GM21576 (cell line): ENCODE results near the gene HIVEP1.
"Not testable (repeated sequence)": the region's sequence is repeated elsewhere in the genome, so short reads cannot be mapped to it uniquely, and the experiment has no call there.

Source experiments
- ATAC-seq: cut with Tn5 transposase; IDR thresholded peaks from one replicate; pipeline ENCODE4 v1.9.1; 2021; ENCODE audit warnings: mild to moderate bottlenecking, moderate library complexity; ENCODE audit not compliant: unreplicated experiment

HIVEP1 gene

DNA sequence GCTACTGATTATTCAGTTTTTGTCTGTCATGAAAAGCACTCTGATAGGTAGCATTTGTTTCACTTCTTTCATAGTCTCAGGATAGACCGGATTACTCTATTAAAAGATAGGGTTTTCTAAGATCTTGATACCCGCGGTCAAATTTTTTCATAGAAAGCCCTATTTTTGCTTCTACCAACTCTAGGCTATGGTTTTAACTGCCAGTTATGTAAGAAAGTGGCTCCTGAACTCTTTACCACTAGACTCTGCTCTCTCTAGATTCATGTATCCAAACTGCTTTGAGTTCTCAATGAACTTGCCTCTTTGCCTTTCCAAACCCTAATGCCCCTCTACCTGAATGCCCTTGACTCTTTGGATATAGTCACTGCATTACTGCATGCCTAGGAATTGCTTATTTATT is 70.3 kb downstream of the HIVEP1 start:
- no peak for ATAC-seq

- no peak for ATAC-seq
Measured at GRCh38 chr6:12083302-12083701, 71.2 kb downstream of the HIVEP1 start.

- ATAC-seq: no peak
Measured at GRCh38 chr6:12083763-12084162, 71.7 kb downstream of the HIVEP1 start.

- no peak for ATAC-seq
Measured at GRCh38 chr6:12084681-12085080, 72.6 kb downstream of the HIVEP1 start.

GRCh38 chr6:12088531-12088930 is 76.4 kb downstream of the HIVEP1 start:
- no peak for ATAC-seq

DNA sequence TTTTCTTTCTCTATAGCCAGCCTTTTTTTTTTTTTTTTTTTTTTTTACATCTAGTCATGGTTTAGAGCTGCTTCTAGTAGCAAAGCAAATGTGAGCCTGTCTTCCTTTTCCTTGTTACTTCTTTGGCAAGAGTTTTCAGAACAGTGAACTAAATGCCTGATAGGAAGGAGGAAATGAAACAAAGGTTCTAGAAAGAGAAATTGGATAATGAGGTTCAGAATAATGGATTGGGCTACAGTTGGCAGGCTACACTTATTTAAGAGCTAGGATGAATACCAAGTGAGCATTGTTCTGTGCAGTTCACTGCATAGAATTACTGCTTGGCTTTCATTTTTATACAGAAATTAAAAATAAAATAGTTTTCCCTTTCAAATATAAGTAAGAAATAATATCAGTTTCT is 78.6 kb downstream of the HIVEP1 start:
- no peak for ATAC-seq

DNA sequence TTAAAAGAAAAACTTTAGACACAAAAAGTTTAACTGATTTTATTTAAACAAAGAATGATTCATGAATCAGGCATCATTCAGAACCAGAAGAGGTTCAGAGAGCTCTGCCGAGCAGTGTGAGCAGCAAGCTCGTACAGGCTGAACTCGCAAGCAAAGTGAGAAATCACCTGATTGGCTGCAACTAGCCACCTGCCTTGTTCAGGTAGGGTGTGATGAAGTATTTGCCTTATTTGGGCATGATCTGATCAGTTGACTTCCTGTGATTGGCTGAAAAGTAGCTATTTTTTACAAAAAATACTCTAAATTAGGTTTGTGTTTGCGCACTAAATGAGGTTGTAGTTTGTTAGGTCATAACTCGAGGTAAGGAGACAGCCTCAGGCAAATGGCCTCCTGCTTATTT is 80.7 kb downstream of the HIVEP1 start:
- ATAC-seq: no peak

- no peak for ATAC-seq
Measured at GRCh38 chr6:12094689-12095088, 82.6 kb downstream of the HIVEP1 start.

DNA sequence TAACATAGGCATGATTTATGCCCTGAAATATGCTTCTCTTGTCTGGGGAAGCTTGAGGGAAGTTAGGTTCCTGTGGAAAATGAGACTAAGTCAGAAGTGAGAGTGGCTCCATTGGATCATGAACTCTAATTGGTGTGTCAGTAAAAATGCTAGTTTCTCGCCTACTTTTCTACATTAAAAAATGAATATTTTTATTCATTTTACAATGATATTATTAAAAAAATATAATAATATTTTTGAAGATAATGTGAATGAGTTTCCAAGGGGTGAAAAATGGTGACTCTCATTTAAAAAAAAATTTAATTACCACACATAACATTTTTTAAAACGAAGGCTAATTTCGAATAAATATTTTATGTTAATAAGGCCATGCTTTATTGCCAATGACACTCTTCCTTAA is 84.2 kb downstream of the HIVEP1 start:
- no peak for ATAC-seq

DNA sequence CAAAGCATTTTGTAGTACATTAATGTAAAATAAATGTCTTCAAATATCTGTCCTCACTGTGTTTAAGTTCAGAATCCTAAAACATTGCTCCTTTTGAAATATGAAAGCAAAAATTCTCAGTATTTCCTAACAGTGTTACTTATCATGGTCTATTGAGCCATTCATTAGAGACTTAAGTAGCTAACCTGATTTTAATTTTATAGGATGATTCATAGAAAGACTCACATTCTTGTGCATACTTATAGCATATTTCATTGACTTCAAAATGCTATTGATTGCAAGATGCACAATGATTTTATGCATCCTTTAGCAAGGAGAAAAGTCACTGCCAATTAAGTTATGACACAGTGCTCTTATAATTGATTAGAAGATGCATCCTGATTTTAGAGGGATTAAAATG is 85.7 kb downstream of the HIVEP1 start:
- no peak for ATAC-seq

- no peak for ATAC-seq
Measured at GRCh38 chr6:12099623-12100338, 87.7 kb downstream of the HIVEP1 start.

DNA sequence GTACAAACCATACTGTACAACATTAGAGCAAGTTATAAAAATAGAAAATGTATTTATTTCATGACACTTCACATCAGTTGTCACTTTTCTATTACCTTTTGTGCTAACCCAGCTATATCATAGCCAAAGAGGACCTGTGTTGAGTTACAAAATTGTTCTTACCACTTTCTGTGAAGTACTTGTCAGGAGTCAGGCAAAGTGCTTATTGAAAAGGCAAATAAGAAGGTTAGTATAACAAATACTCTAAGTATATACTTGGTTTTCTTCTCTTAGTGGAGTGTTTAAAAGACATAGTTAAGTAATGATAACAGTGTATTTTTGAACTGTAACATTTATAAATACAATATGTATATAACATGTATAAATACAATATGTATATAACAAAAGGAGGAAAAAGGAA is 88.9 kb downstream of the HIVEP1 start:
- no peak for ATAC-seq

DNA sequence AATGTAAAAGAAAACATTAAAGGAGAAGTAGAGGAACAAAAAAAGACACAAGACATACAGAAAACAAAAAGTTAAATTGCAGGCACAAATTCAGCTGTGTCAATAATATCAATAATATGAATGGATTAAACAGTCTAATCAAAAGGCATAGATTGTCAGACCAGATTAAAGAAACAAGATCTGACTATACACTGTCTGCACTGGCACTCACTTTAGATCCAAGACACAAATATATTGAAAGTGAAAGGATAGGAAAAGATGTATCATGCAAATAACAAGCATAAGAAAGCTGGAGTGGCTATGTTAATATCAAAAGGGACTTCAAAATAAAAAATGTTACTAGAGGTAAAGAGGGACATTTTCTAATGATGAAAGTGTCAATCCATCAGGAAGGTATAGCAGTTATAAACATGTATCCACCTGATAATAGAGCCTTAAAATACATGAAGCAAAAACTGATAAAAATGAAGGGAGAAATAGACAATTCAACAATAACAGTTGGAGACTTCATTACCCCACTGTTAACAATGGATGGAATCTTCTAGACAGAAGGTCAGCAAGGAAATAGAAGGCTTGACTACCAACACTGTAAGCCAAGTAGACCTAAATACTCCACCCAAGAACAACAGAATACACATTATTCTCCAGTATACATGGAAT is 89.7 kb downstream of the HIVEP1 start:
- no peak for ATAC-seq

DNA sequence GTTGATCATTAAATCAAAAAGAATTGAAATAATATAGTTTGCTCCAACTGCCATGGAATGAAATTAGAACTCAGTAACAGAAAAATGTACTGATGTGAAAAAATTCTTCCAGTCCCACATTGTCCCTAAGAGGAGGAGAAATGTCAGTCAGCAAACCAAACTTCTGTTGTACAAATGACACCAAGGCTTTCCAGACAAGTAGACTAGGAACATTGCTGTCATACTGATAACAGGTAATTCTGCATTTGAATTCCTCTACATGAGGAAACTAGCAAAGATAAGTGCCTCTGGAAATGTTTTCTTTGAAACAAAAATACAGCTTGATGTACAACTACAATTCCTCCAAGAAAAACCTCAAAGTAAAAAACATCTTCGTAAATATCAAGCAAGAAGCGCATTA is 90.2 kb downstream of the HIVEP1 start:
- ATAC-seq: no peak

DNA sequence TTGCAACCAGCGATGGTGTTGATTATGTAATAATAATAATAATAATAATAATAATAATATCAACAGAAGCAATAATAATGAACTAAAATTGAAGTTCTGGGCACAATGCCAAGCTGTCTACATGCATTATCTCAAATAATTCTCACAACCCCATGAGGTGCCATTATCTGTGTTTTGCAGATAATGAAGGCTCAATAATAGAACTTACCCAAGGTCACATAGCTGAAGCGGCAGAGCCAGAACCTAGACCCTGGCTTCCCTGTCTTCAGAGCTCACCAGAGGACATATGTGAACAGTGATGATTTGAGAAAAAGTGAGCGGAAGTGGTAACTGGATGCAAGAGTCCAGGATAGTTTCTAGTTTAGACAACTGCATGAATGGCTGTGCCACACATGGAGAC is 91.0 kb downstream of the HIVEP1 start:
- no peak for ATAC-seq

DNA sequence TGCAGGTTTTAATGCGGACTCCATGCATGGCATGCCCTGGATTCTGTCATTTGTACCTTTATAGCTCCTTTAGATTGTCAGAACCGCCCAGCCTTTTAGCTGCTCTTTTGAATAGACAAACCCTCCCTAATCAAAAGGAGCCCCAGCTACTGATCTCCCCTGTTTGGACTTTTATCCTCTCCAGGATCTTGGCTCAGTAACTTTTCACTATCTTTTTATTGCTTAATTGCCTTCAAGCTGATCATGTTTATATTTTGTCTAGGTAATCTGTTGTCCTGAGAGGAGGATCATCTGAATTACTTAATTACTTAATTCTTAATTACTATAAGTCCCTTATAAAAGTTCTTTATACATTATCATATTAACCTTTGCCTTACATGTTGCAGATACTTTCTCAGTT is 93.2 kb downstream of the HIVEP1 start:
- no peak for ATAC-seq

- not testable (repeated sequence) for ATAC-seq
Measured at GRCh38 chr6:12108376-12108775, 96.3 kb downstream of the HIVEP1 start.

DNA sequence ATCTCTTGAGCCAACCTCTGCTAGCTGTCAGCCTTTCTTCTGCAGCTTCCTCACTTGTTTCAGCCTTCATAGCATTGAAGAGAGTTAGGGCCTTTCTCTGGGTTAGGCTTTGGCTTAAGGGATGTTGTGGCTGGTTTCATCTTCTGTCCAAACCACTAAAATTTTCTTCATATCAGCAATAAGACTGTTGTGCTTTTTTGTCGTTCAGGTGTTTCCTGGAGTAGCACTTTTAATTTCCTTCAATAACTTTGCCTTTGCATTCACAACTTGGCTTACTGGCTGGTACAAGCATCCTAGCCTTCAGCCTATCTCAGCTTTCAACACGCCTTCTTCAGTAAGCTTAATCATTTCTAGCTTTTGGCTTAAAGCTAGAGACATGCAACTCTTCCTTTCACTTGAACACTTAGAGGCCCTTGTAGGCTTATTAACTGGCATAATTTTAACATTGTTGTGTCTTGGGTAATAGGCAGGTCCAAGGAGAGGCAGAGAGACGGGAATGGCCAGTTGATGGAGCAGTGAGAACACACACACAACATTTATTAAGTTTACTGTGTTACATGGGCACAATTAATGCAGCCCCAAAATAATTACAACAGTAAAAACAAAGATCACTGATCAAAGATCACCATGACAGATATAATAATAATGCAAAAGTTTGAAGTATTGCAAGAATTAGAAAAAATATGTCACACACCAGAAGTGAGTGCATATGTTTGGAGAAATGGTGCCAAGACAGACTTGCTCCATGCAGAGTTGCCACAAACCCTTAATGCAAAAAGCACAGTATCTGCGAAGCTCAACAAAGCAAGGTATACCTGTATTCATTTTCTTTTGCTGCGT is 98.6 kb downstream of the HIVEP1 start:
- no peak for ATAC-seq

DNA sequence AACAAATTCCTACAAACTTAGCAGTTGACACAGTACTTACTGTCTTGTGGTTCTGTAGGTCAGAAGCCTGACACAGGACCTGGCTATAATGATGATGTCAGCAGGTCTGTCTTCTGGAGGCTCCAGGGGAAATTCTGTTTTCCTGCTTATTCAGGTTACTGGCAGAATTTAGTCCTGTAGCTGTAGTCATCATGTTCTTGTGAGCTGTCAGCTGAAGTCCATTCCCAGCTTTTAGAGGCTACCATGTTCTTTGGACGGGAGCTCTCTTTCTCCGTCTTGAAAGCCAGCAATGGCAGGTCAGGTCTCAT is 99.2 kb downstream of the HIVEP1 start:
- no peak for ATAC-seq

DNA sequence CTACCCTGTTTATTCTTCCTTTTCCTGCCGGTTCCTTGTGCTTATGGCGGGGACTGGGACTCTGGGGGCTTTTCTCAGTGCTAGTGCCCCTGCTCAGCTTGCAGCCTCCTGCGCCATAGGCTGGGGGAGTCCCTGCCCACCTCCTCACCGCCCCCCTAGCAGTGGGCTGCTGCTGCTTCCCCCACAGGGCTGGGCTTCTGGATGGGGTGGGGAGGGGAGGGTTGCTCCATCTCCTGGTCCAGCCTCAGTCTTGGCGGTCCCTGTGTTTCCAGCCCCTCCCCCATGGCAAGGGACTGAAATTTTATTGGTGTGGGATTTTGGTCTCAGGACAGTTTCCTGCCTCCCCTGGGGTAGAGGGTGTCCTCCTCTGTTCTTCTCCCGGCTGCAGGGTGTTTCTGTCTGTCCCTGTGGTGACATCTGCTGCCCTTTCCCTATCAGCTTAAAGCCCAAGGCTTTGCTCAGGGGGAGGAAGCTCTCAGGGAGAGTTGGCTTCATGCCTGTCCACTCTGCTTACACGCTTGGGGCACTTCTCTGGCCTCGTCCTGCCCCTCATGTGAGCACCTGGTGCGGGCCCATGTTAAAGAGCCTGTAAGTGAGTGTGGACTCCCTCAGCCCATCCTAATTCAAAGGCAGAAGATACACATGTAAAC is 100.6 kb downstream of the HIVEP1 start:
- no peak for ATAC-seq

DNA sequence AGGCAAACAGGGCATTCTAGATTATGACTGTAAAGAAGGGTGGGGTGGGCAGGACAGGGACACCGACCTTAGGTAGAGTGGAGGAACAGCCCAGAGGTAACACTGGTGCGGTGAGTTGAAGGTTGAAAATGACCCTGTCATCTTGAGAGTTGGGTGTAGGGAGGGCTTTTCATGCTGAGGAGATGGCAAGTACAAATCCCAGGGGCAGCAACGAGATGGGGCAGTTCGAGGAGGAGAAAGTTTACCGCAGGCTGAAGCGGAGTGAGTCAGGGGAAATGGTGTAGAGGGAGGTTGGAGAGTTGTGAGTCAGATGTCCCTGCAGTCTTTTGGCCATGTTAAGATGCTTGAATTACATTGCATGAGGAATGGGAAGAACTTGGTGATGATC is 101.1 kb downstream of the HIVEP1 start:
- no peak for ATAC-seq

- ATAC-seq: no peak
Measured at GRCh38 chr6:12114055-12114503, 102.0 kb downstream of the HIVEP1 start.
